Measurements from ENCODE around the gene CHST7. TPM values are rescaled to one million over a fixed set of nuclear protein-coding genes. Genes with fewer than 3 reads are reported as not detected.

Gene CHST7
- total and polyA plus RNA-seq, 5 experiments from 2014 or later = 0.11 to 1.1 (median 0.60) TPM

DNA sequence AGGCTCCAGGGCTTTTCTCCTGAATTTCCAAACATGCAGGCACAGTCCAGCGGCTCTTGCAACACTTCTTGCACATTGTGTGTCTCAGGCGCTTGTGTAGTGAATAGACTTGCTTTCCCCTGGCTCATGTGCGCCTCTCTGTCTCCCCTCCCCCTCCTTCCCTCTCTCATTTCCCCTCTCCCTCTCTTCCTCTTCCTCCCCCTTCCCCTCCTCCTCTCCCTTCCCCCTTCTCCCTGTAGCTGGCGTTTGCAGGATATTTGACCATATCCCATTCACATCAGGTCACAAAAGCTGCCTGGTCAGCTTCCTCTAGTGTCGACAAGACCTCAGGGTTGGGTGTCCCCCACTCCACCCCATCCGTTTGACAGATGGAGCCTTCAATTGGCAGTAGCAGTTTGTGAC is 2.4 kb downstream of the CHST7 start:
- Mint-ChIP-seq H3K27ac (peak overlapping the region in 2 of 10 donors; percentile 8 to 19), H3K4me1 (peaks cover 2 to 44% (median 27%) of the 10 kb centered on the region in 4 donors), H3K9me3 (peaks cover 0 to 2% (median 0%) of the 10 kb centered on the region in 9 donors), H3K4me3 (peak overlapping the region in 8 of 10 donors; percentile 22 to 81 (median 62)), H3K36me3 (peaks cover 0 to 4% (median 0%) of the 10 kb centered on the region in 3 donors), H3K27me3 (peaks cover 0 to 17% (median 4%) of the 10 kb centered on the region in 5 donors)
- ATAC-seq = no peak
- POLR2A ChIA-PET = interaction anchor here (0.8 kb wide), 1 partner anchor 12 kb away, joined by 8 read pairs; no protein-coding TSS in a partner anchor
- DNase-seq = no peak

DNA sequence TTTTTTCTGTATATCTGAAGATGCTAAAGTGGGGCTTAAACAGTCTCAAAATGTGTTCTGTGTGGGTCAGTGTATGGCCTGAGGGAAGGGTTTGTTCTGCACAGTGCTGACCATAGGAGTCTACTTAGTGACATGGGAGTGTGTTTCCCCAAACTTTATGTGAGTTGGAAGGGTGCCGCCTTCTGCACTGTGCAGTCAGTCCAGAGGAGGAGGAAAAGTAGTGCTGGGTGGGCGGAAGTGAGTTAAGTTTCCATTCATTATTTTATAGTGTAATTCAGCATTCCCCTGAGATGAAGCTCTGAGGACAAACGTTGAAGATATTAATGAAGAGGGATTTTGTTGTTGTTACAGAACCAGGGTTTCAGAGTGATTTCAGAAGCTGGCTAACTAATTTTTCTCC is 2.9 kb downstream of the CHST7 start:
- Mint-ChIP-seq H3K9me3 (peaks cover 0 to 2% (median 0%) of the 10 kb centered on the region in 9 donors), H3K36me3 (peaks cover 0 to 4% (median 0%) of the 10 kb centered on the region in 3 donors), H3K4me3 (peak overlapping the region in 5 of 10 donors; percentile 22 to 81 (median 65)), H3K27ac (peak overlapping the region in 3 of 10 donors; percentile 7 to 19 (median 8)), H3K27me3 (peaks cover 0 to 17% (median 4%) of the 10 kb centered on the region in 5 donors), H3K4me1 (peaks cover 2 to 44% (median 27%) of the 10 kb centered on the region in 4 donors)
- DNase-seq (no peak), ATAC-seq (no peak)
- POLR2A ChIA-PET = interaction anchor here (0.8 kb wide), 1 partner anchor 11 kb away, joined by 8 read pairs; no protein-coding TSS in a partner anchor

DNA sequence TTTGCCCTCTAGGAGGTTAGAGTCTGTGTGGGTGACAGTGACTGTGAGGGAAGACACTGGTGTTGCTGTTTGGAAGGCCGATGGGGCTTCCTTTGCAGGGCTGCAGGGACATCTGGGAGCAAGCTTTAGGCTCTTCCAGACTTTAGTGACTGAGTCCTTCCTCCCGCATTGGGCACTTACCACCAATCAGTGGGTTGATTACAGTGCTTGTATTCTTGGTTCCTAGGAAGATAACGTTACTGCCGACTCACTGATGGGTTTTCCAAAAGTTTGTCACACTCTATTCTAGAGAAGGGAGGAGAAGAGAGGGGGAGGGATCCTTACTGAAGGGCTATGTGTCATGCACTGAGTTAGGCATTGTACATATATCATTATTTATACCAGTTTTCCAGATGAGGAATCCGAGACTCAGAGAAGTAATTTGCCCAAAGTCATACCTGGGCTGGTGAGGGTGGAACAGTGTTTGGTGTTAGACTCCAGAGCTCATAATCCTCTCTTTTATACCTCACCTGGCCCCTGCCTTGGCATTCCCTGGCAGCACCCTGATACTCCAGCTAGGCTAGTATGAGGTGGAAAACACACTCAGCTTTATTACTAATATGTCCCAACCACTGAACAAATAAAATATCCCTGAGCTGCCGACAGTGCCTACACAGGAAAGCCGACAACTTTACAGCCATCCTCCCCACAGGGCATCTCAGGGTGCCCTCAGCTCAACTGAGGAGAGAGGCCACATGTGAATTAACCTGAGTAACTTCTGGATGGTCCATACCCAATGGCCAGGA is 3.8 kb downstream of the CHST7 start:
- no peak for ATAC-seq

DNA sequence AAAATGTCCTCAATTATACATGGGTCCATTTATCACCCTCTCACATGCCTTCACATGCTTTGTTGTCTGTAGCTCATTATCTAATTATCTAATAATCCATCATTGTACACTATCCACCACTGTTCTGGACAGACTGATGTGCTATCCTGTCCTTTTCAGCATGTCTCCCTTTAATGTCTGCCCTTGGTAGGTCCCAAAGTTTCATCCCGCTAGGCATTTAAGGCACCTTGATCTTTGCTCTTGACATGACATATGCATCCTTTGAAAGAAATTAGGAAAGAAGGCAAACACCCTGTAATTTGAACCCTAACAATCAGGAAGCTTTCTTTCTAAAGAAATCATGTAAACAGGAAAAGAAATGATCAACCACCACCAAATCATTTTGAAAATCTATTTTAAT is 5.7 kb downstream of the CHST7 start:
- POLR2A ChIA-PET = interaction anchor here (0.7 kb wide), 2 partner anchors 27 to 182 kb away, joined by 3 to 5 read pairs; no protein-coding TSS in a partner anchor
- H3K27ac Mint-ChIP-seq = no peak overlapping the region
- H3K9me3 Mint-ChIP-seq = peaks cover 0 to 2% (median 0%) of the 10 kb centered on the region in 9 donors
- H3K36me3 Mint-ChIP-seq = peaks cover 0 to 4% (median 0%) of the 10 kb centered on the region in 3 donors
- DNase-seq (no peak), ATAC-seq (no peak)
- peaks cover 2 to 31% (median 14%) of the 10 kb centered on the region in 4 donors for H3K4me1 Mint-ChIP-seq
- H3K4me3 Mint-ChIP-seq = peak overlapping the region in 1 of 10 donors; percentile 5
- peaks cover 0 to 17% (median 4%) of the 10 kb centered on the region in 5 donors for H3K27me3 Mint-ChIP-seq

More for the DNA sequence above, 3.8 kb downstream of the CHST7 start:
- Mint-ChIP-seq H3K27me3 (peaks cover 0 to 17% (median 4%) of the 10 kb centered on the region in 5 donors), H3K36me3 (peaks cover 0 to 4% (median 0%) of the 10 kb centered on the region in 3 donors), H3K4me1 (peaks cover 2 to 35% (median 23%) of the 10 kb centered on the region in 4 donors), H3K27ac (no peak overlapping the region), H3K9me3 (peaks cover 0 to 2% (median 0%) of the 10 kb centered on the region in 9 donors), H3K4me3 (peak overlapping the region in 2 of 10 donors; percentile 26 to 45)
- POLR2A ChIA-PET = no interaction called here
- no peak for DNase-seq

DNA sequence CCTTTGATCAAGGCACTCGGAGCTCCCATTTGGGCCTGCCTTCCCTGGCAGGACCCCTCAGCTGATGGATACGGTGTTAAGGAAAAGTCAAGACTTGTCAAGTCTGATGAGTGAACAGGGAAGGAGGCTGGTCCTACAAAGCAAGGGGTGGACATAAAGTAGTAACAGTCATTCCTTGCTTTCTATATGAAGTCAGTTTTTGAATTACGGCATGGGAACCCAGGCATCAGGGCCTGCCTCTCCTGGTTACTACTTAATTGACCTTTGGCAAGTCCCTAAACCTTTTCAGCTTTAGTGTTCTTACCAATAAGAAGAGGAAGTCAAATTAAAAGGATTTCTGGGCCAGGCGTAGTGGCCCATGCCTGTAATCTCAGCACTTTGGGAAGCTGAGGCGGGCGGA is 7.0 kb downstream of the CHST7 start:
- Mint-ChIP-seq H3K9me3 (peaks cover 0 to 2% (median 0%) of the 10 kb centered on the region in 9 donors), H3K4me3 (no peak overlapping the region), H3K4me1 (peaks cover 2 to 29% (median 11%) of the 10 kb centered on the region in 4 donors), H3K27ac (no peak overlapping the region), H3K36me3 (peaks cover 0 to 4% (median 0%) of the 10 kb centered on the region in 3 donors), H3K27me3 (peaks cover 0 to 17% (median 4%) of the 10 kb centered on the region in 5 donors)
- no peak for ATAC-seq
- DNase-seq = no peak
- POLR2A ChIA-PET = no interaction called here

DNA sequence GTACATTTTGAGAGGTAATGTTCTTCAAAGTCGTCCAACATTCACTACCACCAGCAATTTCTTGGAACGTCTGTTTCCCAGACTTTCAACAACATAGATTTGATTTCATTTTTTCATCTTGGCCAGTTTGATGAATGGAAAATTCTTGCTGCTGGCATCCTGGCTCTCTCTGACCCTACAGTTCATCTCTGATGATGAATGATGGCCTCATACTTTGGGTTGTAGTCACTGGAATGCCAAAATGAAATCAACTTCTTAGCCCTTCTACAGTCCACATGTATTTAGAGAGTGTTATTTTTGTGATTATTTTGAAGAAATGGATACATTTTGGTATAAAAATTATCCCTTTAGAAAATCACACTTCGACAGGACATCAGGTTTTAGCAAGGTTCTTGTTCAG is 8.8 kb downstream of the CHST7 start:
- POLR2A ChIA-PET = no interaction called here
- Mint-ChIP-seq H3K27ac (no peak overlapping the region), H3K4me3 (no peak overlapping the region), H3K36me3 (peaks cover 0 to 2% (median 0%) of the 10 kb centered on the region in 3 donors), H3K4me1 (peaks cover 0 to 21% (median 2%) of the 10 kb centered on the region in 4 donors), H3K27me3 (peaks cover 0 to 3% (median 0%) of the 10 kb centered on the region in 5 donors), H3K9me3 (no peaks in the 10 kb centered on the region)
- ATAC-seq = no peak
- no peak for DNase-seq

DNA sequence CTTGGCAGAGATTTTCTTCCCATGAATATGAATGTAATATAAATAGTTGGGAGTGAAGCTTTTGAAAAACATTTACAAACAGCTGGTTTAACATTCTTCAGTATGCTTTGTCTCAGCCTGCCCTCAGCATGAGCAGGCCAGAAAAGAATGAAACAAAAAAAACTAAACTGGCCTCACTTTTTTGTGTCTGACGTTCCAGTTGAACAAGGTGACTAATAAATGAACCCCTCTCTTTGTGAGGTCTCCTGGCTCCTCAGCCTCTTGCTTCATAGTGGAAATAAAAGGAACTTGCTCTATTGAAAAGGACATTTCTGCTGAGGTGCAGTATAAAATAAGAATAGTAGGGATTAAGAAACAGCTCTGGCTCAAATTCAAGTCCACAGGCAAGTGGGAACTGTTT is 9.4 kb downstream of the CHST7 start:
- Mint-ChIP-seq H3K27me3 (peaks cover 0 to 3% (median 0%) of the 10 kb centered on the region in 5 donors), H3K36me3 (peaks cover 0 to 2% (median 0%) of the 10 kb centered on the region in 3 donors), H3K9me3 (no peaks in the 10 kb centered on the region), H3K4me3 (no peak overlapping the region), H3K27ac (no peak overlapping the region), H3K4me1 (peaks cover 0 to 24% (median 6%) of the 10 kb centered on the region in 4 donors)
- ATAC-seq (no peak), DNase-seq (no peak)
- POLR2A ChIA-PET = no interaction called here

DNA sequence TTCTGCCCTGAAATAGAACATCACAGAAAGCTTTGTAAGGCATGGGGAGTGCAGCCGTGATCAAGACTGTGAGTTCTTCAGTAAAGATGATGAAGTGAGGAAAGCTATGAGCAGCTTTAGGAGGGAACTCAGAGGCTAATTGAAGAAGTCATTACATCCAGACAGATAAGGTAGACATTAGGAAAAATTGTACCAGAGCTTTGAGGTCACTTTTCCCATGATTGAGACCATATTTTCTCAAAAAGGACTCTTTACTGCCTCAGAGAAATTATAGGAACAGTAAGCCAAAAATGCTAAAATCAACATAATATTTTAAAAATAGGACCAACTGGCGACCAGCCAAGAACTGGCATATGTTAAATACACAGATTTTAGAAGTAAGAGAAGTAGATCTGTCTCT is 11.2 kb downstream of the CHST7 start:
- H3K27me3 Mint-ChIP-seq = peaks cover 0 to 3% (median 0%) of the 10 kb centered on the region in 5 donors
- peaks cover 3 to 33% (median 12%) of the 10 kb centered on the region in 4 donors for H3K4me1 Mint-ChIP-seq
- POLR2A ChIA-PET = no interaction called here
- no peak overlapping the region for H3K4me3 Mint-ChIP-seq
- no peaks in the 10 kb centered on the region for H3K9me3 Mint-ChIP-seq
- ATAC-seq (no peak), DNase-seq (no peak)
- no peaks in the 10 kb centered on the region for H3K36me3 Mint-ChIP-seq
- no peak overlapping the region for H3K27ac Mint-ChIP-seq

DNA sequence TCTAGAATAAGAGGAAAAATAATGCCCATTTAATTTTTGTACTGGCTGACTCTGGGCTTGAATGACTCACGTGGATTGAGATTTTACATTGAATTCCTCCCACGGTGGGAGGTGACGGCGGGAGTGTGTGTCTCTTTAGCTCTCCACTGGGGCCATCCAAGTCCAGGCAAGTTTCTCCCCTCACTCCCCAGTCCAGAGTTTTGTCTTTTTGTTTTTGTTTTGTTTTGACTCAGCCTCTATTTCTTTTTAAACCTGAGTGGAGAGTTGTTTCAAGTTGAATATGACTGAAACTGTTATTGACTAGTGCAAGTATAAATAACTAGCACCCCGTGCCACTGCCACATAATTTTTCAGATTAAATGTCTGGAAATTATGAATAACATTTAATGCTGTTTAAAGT is 13.6 kb downstream of the CHST7 start:
- DNase-seq = no peak
- no peaks in the 10 kb centered on the region for H3K27me3 Mint-ChIP-seq
- no peaks in the 10 kb centered on the region for H3K36me3 Mint-ChIP-seq
- no peak for ATAC-seq
- peaks cover 0 to 2% (median 0%) of the 10 kb centered on the region in 9 donors for H3K9me3 Mint-ChIP-seq
- H3K4me3 Mint-ChIP-seq = peak overlapping the region in 1 of 10 donors; percentile 9
- peak overlapping the region in 1 of 10 donors; percentile 42 for H3K27ac Mint-ChIP-seq
- H3K4me1 Mint-ChIP-seq = peaks cover 3 to 36% (median 14%) of the 10 kb centered on the region in 4 donors
- POLR2A ChIA-PET = no interaction called here

DNA sequence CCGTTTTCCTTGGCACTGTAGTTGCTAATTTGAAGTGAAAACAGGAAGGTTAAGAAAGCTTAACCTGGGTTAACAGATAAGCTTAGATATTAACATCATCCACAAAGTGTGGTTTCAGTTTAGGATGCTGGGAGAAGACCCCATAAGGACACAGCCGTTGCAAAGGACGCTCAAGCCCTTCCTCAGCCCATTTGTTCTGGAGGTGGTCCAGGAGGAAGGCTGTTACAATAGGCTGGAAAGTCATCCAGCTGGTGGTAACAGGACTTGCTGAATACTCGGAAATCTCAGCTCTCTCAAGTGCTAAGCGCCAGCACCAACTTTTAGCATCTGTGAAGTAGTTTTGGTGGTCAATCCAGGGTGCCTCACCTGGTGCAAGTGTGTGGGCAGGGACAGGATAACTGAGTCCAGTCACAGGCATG is 14.2 kb downstream of the CHST7 start:
- peak overlapping the region in 4 of 10 donors; percentile 22 to 79 (median 42) for H3K27ac Mint-ChIP-seq
- peaks cover 0 to 2% (median 0%) of the 10 kb centered on the region in 9 donors for H3K9me3 Mint-ChIP-seq
- DNase-seq (no peak), ATAC-seq (no peak)
- H3K4me3 Mint-ChIP-seq = peak overlapping the region in 8 of 10 donors; percentile 41 to 73 (median 59)
- H3K27me3 Mint-ChIP-seq = no peaks in the 10 kb centered on the region
- peaks cover 3 to 36% (median 14%) of the 10 kb centered on the region in 4 donors for H3K4me1 Mint-ChIP-seq
- H3K36me3 Mint-ChIP-seq = no peaks in the 10 kb centered on the region
- POLR2A ChIA-PET = interaction anchor here (0.7 kb wide), 1 partner anchor 12 kb away, joined by 8 read pairs; no protein-coding TSS in a partner anchor

DNA sequence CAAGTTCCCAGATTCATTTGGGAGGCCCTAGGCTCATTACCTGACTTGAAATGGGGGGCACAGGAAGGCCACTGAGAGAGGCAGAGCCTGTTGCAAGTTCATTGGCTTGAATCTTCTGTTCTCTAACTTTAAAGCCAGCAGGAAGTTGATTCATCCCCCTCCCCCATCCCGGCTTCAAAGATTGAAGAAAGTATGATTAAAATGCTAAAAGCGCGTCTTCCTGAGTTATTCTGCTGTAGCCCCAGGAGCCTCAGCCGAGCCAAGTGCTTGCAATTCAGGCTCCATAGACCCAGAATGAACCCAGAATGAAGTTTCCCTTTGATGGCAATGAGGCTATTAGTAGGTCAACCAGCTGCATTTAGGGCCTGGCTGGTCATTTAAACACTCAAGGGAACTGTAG is 14.7 kb downstream of the CHST7 start:
- POLR2A ChIA-PET = interaction anchor here (0.7 kb wide), 2 partner anchors 12 to 276 kb away, joined by 3 to 8 read pairs; no protein-coding TSS in a partner anchor
- DNase-seq (peak in 7 of 10 donors; percentile 5 to 66 (median 17)), ATAC-seq (peak; percentile 23 to 52)
- Mint-ChIP-seq H3K36me3 (no peaks in the 10 kb centered on the region), H3K9me3 (peaks cover 0 to 2% (median 0%) of the 10 kb centered on the region in 9 donors), H3K4me3 (peak overlapping the region; percentile 31 to 73 (median 59)), H3K27ac (peak overlapping the region in 6 of 10 donors; percentile 22 to 82 (median 68)), H3K4me1 (peaks cover 3 to 36% (median 14%) of the 10 kb centered on the region in 4 donors), H3K27me3 (no peaks in the 10 kb centered on the region)

DNA sequence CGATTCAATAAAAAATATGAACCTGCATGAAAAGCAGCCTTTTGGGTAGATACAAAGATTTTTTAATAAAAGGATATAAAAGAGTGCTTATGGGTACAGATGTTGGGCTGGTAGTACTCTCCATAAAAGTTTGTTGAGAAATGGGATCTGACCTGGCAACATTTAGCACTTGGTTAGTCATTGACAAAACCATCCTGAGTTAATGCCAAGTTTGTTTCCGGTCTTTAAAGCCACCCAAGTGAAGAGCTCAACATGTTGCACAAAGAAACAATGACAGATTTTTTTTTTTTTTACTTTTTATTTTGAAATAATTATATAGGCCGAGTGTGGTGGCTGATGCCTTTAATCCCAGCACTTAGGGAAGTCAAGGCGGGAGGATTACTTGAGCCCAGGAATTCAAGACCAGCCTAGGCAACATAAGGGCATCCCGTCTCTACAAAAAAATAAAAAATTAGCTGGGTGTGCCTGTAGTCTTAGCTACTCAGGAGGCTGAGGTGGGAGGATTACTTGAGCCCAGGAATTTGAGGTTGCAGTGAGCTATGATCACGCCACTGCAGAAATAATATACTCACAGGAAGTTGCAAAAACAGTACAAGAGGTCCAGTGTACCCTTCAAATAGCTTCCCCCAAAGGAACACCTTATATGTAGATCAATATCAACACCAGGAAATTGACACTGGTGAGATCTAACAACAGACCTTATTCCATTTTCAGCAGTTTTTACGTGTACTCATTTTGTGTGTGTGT is 16.6 kb downstream of the CHST7 start:
- POLR2A ChIA-PET = no interaction called here
- H3K27ac Mint-ChIP-seq = no peak overlapping the region
- H3K4me3 Mint-ChIP-seq = peak overlapping the region in 1 of 10 donors; percentile 10
- H3K36me3 Mint-ChIP-seq = no peaks in the 10 kb centered on the region
- H3K4me1 Mint-ChIP-seq = peaks cover 3 to 31% (median 14%) of the 10 kb centered on the region in 4 donors
- peaks cover 0 to 2% (median 0%) of the 10 kb centered on the region in 9 donors for H3K9me3 Mint-ChIP-seq
- DNase-seq = no peak
- no peak for ATAC-seq
- H3K27me3 Mint-ChIP-seq = no peaks in the 10 kb centered on the region

Data from naive thymus-derived CD8-positive, alpha-beta T cell (primary cell).